HG03159 (cell line): Measurements from ENCODE around the gene LDLRAD1.
"Not testable (repeated sequence)": the region's sequence is repeated elsewhere in the genome, so short reads cannot be mapped to it uniquely, and the experiment has no call there.

Experiments
- ATAC-seq: cut with Tn5 transposase; IDR thresholded peaks from one replicate; pipeline ENCODE4 v1.9.1; 2021; ENCODE audit warnings: mild to moderate bottlenecking, moderate library complexity; ENCODE audit not compliant: unreplicated experiment

The LDLRAD1 gene

GRCh38 chr1:54017979-54018378 lies at the start of gene LDLRAD1:
Gene LDLRAD1 (minus strand): TSS chr1:54018186. CDS start chr1:54018112, 74 bp downstream.
- ATAC-seq, result no peak

GRCh38 chr1:54064299-54064698 lies 46.3 kb upstream of the LDLRAD1 start:
- no peak for ATAC-seq

- no peak for ATAC-seq
These were observed 36.4 kb upstream of the LDLRAD1 start for GRCh38 chr1:54054438-54054749.

- no peak for ATAC-seq
These were observed 35.9 kb upstream of the LDLRAD1 start for GRCh38 chr1:54053745-54054437.

- ATAC-seq, result peak; percentile 91
These were observed 35.2 kb upstream of the LDLRAD1 start, which contains the start of the genes TCEANC2 and TMEM59 for GRCh38 chr1:54052934-54053744. Gene TCEANC2 (plus strand): TSS chr1:54053608. CDS start chr1:54054423, 815 bp downstream. Gene TMEM59 (minus strand): TSS chr1:54053204. CDS start chr1:54053188, 16 bp downstream.

GRCh38 chr1:54052431-54052933 lies 34.5 kb upstream of the LDLRAD1 start:
- ATAC-seq, result peak; percentile 17

GRCh38 chr1:54051933-54052430 lies 34.0 kb upstream of the LDLRAD1 start:
- no peak for ATAC-seq

GRCh38 chr1:54050435-54050834 lies 32.4 kb upstream of the LDLRAD1 start:
- ATAC-seq, result not testable (repeated sequence)

GRCh38 chr1:54047384-54048305 lies 29.7 kb upstream of the LDLRAD1 start:
- no peak for ATAC-seq

- no peak for ATAC-seq
These were observed 28.8 kb upstream of the LDLRAD1 start for GRCh38 chr1:54046671-54047383.

- ATAC-seq, result no peak
These were observed 27.5 kb upstream of the LDLRAD1 start for GRCh38 chr1:54045496-54045895.

GRCh38 chr1:54041806-54042205 lies 23.8 kb upstream of the LDLRAD1 start:
- ATAC-seq, result no peak

- ATAC-seq, result no peak
These were observed 19.5 kb upstream of the LDLRAD1 start for GRCh38 chr1:54037476-54037875.

- no peak for ATAC-seq
These were observed 10.6 kb upstream of the LDLRAD1 start for GRCh38 chr1:54028306-54029251.

- ATAC-seq, result no peak
These were observed 9.9 kb upstream of the LDLRAD1 start for GRCh38 chr1:54027848-54028247.

GRCh38 chr1:54024811-54025210 lies 6.8 kb upstream of the LDLRAD1 start:
- not testable (repeated sequence) for ATAC-seq

- no peak for ATAC-seq
These were observed 6.4 kb upstream of the LDLRAD1 start for GRCh38 chr1:54024358-54024757.

GRCh38 chr1:54019562-54020176 lies 1.7 kb upstream of the LDLRAD1 start:
- not testable (repeated sequence) for ATAC-seq
